ENCODE data around the gene MARVELD1.
"Not testable (repeated sequence)": the region's sequence is repeated elsewhere in the genome, so short reads cannot be mapped to it uniquely, and the experiment has no call there.

The MARVELD1 gene

DNA sequence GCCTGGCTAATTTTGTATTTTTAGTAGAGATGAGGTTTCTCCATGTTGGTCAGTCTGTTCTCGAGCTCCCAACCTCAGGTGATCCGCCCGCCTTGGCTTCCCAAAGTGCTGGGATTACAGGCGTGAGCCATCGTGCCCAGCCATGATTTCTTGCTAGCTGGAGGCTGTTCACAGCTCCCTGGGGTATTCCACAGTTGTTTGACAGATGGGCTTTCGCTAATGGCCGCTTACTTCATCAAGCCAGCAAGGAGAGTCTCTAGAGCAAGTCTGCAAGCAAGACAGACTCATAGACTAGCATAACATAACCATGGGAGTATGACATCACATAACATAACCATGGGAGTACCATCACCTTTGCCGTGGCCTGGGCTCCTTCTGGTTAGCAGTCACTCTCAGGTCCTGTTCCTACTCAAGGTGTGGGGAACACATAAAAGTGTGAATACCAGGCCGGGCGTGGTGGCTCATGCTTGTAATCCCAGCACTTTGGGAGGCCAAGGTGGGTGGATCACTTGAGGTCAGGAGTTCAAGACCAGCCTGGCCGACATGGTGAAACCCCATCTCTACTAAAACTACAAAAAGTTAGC is 15.4 kb upstream of the MARVELD1 start:
- DNase-seq: not testable (repeated sequence)

DNA sequence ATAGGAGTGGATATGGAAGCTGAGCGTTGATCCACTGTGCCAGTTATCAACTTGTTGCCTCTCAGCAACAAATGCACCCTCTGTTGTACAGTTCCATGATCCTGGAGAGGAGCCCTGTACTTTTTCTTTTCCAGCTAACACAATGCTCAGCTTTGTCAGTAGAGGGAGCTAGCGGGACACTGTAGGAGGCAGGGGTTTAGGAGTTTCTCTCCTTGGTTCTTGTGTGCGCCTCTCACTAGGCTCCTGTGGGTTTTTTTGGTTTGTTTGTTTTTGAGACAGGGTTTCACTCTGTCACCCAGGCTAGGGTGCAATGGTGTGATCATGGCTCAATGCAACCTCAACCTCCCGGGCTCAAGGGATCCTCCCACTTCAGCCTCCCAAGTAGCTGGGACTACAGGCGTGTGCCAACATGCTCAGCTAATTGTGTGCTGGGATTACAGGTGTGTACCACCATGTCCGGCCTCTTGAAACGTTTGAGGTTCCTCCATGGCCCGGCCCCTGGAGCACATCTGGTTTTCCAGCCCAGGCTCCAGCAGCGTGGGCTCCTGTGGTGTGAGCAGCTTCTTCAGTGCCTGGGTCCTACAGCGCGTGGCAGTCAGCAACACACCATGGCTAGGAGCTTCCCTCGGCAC is 12.0 kb upstream of the MARVELD1 start:
- peak; percentile 34 to 46 for DNase-seq

DNA sequence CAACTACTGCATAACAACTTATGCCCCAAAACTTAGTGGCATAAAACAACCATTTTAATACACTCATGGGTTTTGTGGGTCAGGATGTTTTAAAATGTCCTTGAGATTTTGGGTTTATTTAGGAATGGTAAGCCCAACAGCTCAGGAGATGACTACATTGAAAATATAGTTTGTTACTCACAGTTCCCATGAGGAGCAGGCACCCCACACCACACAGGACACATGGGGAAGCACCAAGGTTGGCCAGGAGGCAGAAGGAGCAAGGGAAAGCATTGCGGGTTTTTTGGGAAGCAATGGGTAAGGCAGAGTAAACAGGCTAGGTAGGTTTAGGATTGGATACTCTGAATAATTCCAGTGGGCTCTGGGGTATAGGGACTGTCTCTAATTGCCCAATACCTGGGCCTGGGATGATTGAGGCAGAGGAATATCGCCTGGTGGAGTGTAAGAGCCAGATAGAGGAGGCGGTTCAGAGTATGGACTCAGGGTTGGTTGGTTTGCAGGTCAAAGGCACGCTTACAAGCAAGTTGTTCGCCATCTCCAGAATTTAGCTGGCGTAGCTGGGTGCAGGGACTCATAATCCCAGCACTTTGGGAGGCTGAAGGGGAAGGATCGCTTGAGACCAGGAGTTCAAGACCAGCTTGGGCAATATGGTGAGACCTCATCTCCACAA is 10.0 kb upstream of the MARVELD1 start:
- no peak for DNase-seq

DNA sequence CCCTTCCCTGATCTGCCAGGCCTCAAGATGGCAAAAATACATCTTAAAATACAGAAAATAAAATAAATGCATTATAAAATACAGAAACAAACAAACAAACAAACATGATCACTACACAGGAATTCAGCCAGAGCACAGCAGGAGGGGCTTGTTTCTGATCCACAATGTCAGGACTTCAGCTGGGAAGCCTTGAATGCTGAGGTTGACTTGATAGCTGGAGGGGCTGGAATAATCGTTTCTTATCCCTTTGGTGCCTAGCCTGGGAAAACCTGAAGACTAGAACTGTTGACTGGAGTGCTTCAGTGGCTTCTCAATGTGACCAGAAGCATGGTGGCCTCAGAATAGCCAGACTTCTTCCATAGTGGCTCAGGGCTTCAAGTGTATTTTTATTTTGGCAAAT is 9.2 kb upstream of the MARVELD1 start:
- DNase-seq: no peak

DNA sequence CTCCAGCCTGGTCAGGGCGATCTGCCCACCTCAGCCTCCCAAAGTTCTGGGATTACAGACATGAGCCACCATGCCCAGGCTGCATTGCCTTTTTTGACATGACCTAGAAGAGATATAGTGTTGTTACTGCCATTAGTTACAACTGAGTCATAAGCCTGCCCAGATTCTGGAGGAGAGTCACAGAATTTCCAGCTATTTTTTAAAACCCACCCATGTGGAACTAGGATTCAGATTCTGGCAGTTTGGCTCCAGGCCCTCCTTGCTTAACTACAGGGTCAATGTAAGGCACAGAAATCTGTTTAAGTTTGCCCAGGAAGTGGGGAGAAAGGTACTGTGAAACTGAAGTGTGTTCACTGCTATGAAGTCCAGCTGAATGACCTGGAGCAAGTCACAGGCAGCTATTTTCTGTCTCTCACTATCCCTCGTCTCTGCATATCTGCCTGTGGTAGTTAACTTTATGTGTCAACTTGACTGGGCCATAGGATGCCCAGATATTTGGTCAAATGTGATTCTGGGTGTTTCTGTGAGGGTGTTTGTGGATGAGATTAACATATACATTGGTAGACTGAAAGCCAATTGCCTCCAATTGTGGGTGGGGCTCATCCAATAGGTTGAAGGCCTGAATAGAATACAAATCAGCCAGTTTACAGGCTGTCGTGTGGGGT is 8.4 kb upstream of the MARVELD1 start:
- no peak for DNase-seq

DNA sequence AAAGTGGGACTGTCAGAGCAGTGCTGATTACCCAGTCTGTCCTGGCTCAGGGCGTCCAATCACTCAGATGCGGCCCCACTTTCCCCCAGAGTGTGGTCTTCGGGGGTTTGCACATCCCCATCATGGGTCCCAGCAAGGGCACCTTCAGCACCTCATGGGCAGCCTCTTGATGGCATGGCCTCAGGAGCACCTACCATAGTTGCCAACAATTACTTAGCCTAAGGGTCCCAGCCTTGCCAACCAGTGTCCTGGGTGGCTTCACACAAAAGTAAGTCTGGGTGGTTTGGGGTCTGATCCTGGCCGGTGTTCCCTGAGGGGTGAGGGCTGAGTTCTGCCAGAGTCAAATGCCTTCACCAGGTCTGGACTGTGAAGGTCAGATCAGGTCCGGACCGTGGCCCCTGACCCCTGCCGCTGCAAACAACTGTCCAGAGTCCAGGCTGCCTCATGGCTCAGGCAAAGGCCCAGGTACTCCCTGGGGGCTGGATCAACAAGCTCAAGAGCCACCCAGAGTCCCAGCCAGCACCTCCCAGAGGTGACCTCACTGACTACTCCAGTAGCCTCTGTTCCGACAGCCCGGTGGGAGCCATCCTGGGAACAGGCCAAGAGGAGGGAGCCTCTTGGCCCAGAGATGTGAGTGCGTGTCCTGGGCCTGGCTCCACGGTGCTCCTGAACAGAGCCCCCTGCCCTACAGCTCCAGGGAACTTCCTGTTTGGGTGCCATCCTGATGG is 6.2 kb upstream of the MARVELD1 start:
- no peak for DNase-seq

DNA sequence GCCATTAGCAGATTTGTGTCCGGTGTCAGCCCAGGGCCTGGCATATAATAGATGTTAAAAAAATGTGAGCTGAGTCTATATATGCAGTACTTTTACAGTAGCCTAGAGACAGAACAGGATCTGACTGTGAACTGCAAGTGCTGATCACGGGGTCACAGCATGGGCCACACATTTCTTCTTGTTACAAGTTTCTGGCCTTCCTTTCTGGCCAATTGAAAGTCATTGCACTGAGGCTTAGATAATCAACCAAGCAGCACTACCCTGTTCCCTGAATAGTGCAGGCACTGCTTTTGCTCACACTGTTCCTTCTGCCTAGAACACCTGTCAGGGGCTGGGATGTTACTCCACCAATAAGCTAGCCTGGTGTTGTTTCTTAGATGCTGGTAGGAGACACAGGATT is 5.4 kb upstream of the MARVELD1 start:
- DNase-seq: no peak

DNA sequence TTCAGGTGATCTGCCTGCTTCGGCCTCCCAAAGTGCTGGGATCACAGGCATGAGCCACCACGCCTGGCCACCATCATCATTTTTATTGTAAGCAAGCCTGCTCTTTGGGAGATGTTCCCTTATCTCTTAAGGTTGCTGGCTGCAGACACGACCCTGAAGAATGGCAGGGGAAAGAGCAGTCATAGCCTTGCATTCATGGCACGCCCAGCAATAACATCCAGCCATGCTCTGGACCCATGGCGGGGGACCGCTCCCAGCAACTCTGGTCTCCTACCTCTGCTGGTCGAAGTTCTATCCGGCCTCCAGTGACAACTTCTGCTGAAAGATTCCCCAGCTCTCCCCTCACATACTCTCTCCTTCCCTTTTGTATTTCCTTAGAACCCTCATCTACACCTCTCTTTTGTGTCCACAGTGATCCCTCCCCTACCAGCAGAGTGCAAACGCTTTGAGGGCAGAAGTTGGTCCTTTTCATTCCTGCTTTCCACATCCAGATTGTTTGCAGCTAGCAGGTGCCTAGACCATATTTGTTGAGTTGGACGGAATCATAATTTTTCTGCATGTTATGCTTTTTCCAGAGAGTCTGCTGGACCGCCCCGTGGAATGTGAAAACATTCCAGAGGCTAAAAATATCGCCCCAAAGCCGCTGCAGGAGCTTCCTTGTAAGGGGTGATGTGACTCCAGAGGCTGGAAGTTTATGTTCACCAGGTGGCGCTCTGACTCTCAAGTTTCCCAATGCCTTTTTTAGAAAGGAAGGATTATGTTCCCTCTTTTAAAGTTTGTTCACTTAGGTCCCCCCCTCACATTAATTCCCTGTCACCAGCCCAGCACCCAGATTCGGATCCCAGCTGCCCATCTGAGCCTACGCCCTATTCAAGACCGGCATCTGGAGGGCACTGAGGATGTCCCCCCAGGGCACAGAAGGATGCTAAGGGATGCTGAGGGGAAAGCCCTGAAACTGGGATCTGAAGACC is 4.3 kb upstream of the MARVELD1 start:
- peak; percentile 57 to 61 for DNase-seq

DNA sequence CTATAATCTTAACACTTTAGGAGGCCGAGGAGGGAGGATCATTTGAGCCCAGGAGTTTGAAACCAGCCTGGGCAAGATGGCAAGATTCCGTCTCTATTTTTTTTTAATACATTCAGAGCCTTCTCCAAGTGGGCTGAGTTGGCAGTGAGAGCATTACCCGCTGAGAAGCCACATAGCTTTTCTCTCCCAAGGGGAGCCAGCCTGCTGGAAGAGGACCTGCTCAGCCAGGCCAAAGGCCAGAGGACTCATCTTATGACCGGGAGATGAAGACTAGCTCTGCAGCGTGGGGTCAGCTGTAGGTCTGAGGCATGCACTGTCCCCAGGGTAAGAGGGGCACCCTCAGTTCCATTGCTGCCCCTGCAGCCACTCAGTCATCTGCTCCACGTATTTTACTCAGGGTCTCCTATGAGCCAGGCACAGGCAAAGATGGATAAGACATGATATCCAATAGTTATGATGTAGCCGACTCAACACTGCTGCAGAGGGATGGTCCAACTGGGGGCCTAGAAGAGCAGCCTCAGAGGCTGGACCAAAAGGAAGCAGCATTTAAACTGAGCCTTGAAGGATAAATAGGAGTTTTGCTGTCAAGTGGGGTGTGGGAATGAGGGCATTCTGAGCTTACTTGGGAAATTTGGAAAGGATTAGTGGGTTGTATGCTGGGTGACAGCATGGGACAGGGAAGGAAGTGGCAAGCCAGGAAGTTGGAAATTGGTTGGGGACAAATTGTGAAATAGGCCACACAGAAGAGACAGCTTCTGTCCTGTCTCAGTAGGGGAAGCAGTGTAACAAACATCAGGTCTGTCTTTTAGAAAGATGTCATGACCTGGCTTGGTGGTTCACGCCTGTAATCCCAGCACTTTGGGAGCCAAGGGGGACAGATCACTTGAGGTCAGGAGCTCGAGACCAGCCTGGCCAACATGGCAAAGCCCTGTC is 1.6 kb upstream of the MARVELD1 start:
- no peak for DNase-seq

DNA sequence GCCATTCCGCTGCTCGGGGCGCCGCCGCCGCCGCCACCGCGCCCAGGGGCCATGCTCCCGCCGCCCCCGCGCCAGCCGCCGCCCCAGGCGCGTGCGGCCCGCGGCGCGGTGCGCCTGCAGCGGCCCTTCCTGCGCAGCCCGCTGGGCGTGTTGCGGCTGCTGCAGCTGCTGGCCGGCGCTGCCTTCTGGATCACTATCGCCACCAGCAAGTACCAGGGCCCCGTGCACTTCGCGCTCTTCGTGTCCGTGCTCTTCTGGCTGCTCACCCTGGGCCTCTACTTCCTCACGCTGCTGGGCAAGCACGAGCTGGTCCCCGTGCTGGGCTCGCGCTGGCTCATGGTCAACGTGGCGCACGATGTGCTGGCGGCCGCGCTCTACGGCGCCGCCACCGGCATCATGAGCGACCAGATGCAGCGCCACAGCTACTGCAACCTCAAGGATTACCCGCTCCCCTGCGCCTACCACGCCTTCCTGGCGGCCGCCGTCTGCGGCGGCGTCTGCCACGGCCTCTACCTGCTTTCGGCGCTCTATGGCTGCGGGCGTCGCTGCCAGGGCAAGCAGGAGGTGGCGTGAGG is 383 bp downstream of the MARVELD1 start:
- peak; percentile 57 to 60 for DNase-seq

DNA sequence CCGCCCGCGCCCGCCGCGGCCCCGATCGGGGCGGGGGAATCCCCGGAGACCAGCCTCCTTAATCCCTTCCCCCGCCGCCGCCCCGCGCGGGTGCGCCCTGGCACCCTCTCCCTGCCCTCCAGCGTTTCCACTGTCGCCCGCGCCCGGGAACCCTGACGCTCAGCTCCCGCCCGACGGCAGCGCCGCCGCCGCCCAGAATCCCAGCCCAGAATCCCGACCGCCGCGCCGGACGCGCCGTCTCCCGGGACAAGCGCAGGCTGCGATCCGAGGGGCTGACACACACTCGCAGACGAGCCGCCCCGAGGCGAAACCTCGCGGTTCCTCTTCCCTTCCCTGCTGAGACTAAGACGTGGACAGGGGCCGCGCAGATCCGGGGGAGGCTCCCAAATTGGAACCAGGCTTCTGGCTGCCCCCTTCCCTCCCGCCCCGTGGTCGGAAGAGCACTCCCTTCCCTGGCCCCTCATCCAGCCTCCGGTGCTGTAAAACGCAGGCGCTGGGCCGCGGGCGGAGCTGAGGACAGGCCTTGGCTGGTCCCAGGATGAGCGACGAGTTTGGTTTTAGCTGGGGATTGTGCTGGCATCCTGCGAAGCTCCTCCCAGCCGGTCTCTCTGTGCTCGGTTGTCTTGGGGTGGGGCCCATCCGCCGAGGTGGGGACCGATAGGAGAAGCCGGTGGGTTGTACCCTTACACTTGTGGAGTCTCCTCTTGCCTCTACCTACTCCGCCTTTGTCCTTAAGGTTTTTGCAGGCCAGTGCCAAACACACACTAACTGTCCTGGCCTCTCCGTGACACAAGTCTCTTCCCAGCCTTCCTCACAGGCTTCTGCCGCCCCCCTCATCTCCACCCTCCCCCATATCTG is 1.1 kb downstream of the MARVELD1 start:
- DNase-seq: peak in 1 of 2 donors; percentile 34

DNA sequence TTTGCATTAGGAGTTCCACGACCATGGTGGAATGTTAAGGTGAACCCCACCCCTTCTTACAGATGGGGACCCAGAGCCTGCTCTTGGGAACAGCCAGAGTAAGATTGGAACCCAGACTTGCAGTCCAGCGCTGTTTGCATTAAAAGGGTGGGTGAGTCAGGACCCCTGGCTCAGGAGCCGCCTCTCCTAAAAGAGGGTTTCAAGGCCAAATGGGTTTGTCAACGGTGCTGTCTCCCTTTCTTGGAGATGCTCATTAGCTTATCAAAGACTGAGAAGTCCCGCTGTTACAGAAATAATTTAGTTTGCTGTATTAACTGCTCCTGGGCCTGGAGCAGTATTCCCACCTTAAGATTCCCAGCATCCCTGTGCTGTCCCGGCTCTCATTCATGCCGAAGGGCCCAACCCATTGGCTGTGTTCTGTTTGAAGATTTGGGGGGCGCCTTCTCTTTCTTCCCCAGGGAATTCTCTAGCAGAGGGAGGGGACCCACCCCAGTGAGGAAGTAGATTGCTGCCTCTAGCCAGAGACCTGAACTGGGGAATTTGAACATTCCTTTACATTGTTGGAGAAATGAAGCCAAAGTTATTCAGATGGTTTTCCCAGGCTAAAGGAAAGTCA is 1.8 kb downstream of the MARVELD1 start:
- DNase-seq: no peak

DNA sequence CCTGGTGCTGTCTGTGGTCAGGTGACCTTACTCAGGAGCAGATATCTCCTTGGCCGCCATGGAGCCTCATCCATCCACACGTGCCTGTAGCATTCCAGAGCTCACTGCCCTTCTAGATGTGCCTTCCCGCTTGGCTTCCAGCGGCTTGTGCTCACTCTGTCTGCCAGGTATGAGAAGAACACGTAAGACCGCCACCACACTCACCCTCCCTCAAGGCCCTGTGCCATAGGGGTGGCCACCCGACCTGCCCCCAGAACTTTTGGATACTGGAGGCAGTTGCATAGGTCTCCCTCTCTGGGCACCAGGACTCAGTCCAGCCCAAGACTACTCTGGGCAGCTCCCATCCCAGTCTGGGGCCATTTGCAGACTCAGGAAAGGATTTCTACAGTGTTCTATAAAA is 4.1 kb downstream of the MARVELD1 start:
- no peak for DNase-seq

DNA sequence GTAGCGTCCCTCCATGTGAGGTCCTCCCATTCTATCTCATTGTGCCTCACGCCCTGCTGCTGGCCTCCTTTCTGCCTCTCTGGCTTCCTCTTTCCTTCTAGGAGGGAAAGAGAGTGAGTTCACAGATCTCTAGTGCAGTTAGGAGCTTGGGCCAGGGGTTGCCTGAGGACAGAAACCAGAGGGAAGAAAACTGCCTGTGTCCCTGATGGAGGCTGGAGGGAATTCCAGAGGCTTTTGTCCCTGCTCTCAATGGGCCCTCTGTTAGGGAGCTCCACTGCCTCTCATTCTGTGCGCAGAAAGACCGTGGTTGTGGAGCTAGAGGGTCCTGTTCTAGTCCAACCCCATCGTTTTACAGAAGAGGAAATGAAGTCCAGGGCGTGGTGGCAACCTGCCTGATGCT is 4.6 kb downstream of the MARVELD1 start:
- no peak for DNase-seq

DNA sequence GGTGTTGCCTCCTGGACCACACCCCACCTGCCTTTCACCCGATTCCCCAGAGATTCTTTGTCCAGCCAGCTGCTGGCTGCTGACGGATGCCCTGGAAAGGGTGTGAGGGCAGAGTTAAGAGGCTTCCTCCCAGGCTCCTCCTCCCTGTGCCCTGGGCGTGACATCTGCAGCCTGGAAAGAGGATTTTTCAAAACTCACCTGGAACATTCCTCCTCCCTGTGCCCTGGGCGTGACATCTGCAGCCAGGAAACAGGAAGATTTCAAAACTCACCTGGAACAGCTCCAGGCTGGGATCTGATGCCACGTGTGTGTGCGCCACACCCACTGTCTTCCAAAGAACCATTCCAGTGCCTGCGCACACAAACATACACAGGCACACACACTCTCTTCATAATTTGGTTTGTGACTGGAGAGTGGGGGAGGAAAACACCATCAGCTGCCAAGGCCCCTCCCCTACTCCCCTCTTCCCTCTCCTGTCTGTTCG is 5.2 kb downstream of the MARVELD1 start:
- no peak for DNase-seq

DNA sequence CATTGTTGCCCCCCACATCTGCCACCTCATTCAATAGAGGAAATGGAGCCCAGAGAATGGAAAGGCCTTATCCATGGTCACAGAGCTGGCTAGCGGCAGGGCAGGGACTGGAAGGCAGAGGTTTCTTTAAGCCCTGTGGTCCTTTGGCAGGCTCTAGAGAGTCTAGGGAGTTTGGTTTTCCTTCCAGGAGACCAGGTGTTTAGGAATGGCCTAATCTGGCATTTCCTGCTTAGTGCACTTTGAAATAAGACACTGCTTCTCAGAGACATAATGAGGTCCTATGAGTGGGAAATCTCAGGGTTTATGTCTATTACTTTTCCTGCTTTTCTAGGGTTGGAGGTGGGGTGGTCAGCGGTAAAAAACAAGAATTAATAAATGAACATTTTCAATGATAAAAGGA is 6.1 kb downstream of the MARVELD1 start:
- DNase-seq: no peak

DNA sequence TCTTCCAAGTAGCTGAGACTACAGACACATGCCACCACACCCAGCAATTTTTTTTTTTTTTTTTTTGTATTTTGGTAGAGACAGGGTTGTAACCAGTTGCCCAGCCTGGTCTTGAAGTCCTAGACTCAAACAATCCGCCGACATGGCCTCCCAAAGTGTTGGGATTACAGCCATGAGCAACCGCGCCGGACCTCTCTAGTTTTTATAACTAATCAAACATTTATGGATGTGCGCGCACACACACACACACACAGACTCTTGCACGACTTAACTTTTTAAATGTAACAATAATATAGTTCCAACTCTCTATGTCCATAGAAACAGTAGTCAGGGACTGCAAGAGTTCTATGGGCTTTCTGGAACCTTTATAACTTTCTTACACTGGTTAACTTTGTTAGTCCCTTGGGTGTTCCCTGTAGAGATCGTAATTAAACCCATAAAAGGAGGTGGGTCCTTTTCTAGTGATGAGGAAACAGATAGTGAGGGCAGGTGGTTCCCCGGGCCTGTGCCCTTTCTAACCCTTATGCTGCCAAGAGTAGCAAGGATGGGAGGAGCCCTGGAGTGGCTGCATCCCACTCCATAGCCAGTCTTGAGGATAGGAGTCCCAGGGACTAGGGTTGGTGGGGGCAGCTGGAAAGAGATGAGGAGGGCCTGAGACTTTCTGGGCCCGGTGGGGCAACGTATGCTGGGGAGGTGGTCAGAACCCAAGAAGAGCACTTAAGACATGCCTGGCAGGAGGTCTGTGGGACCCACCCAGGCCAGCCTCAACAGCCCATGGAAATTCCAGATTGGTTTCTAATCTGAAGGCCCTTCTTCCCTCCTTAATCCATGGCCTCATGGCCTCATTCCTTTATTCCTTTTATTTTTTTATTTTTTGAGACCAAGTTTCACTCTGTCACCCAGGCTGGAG is 8.6 kb downstream of the MARVELD1 start:
- no peak for DNase-seq

DNA sequence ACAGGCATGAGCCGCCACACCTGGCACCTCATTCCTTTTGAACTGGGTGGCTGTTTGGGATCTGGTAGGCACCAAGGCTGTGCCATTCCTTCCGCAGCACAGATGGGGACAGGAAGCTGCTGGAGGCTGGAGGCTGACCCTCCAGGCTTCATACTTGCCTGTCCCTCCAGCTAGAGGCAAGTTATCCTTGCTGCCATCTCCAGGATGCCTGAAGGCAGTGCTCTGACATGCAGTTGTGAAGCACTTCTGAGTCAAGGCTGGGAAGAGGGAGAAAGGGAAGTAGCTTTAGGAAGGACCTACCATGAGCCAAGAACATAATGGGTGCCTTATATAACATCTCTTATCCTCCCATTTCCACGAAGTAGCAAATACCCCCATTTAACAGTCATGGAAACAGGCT is 9.5 kb downstream of the MARVELD1 start:
- DNase-seq: no peak
